ENCODE measurements around the gene OPN1MW2. TPM values are rescaled to one million over a fixed set of nuclear protein-coding genes. Genes with fewer than 3 reads are reported as not detected.
"Not testable (repeated sequence)": the region's sequence is repeated elsewhere in the genome, so short reads cannot be mapped to it uniquely, and the experiment has no call there.

Gene OPN1MW2
- total RNA-seq, 2 experiments from 2014 or later = not detected

GRCh38 chrX:154196466-154196865 lies 23.1 kb upstream of the OPN1MW2 start:
- H3K27ac ChIP-seq (ENCODE audit: low read depth, low read length, poor library complexity, severe bottlenecking); DNase-seq (ENCODE audit: low spot score); H3K79me2 ChIP-seq (ENCODE audit: insufficient read depth, low read depth, low read length); H3K4me2 ChIP-seq (ENCODE audit: low read length); H3K4me3 ChIP-seq (ENCODE audit: low read depth, low read length, poor library complexity, severe bottlenecking); BruUV-seq (replicated peaks); POLR2A ChIA-PET; H3K9me3 ChIP-seq (ENCODE audit: low read length); intact Hi-C loops (cut with micrococcal nuclease; ENCODE audit: unreplicated experiment); H3K36me3 ChIP-seq (ENCODE audit: insufficient read depth, low read length); H3K9me2 ChIP-seq (ENCODE audit: insufficient read depth, low read length); CTCF ChIA-PET (ENCODE audit: unreplicated experiment); H4K20me1 ChIP-seq (ENCODE audit: insufficient read depth, low read length); H2AFZ ChIP-seq (ENCODE audit: low read length); H3K4me1 ChIP-seq (ENCODE audit: insufficient read depth, low read length, poor library complexity, severe bottlenecking): not testable (repeated sequence)

- H3K9me3 ChIP-seq (ENCODE audit: low read length); H2AFZ ChIP-seq (ENCODE audit: low read length); H4K20me1 ChIP-seq (ENCODE audit: insufficient read depth, low read length); DNase-seq (ENCODE audit: low spot score); intact Hi-C loops (cut with micrococcal nuclease; ENCODE audit: unreplicated experiment); CTCF ChIA-PET (ENCODE audit: unreplicated experiment); H3K36me3 ChIP-seq (ENCODE audit: insufficient read depth, low read length); BruUV-seq (replicated peaks); H3K4me3 ChIP-seq (ENCODE audit: low read depth, low read length, poor library complexity, severe bottlenecking); H3K79me2 ChIP-seq (ENCODE audit: insufficient read depth, low read depth, low read length); H3K4me1 ChIP-seq (ENCODE audit: insufficient read depth, low read length, poor library complexity, severe bottlenecking); H3K9me2 ChIP-seq (ENCODE audit: insufficient read depth, low read length); POLR2A ChIA-PET; H3K27ac ChIP-seq (ENCODE audit: low read depth, low read length, poor library complexity, severe bottlenecking); H3K4me2 ChIP-seq (ENCODE audit: low read length): not testable (repeated sequence)
Observed at GRCh38 chrX:154209670-154210418, 9.7 kb upstream of the OPN1MW2 start.

DNA sequence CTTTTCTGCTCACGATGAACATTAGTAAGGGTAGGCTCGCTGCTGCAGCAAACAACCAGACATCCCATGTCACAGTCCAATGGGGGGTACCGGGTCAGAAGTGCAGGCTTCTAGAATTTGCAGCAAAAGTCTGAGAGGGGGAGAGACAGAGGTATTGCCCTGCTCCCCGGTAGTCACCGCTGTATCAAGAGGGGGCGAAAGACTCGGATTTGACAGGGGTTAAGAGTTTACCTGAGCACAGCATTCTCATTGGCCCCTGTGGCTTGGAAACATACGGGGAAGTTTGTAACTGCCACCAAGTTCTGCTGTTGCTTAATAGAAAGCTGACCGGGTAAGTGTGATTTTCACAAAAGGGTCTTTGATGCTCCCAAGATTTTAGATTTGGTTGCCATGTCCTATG lies 8.5 kb upstream of the OPN1MW2 start:
- H3K79me2 ChIP-seq (ENCODE audit: insufficient read depth, low read depth, low read length); H4K20me1 ChIP-seq (ENCODE audit: insufficient read depth, low read length); H2AFZ ChIP-seq (ENCODE audit: low read length); H3K4me1 ChIP-seq (ENCODE audit: insufficient read depth, low read length, poor library complexity, severe bottlenecking); H3K4me2 ChIP-seq (ENCODE audit: low read length); intact Hi-C loops (cut with micrococcal nuclease; ENCODE audit: unreplicated experiment); H3K4me3 ChIP-seq (ENCODE audit: low read depth, low read length, poor library complexity, severe bottlenecking); DNase-seq (ENCODE audit: low spot score); BruUV-seq (replicated peaks); H3K9me3 ChIP-seq (ENCODE audit: low read length); CTCF ChIA-PET (ENCODE audit: unreplicated experiment); H3K27ac ChIP-seq (ENCODE audit: low read depth, low read length, poor library complexity, severe bottlenecking); POLR2A ChIA-PET; H3K36me3 ChIP-seq (ENCODE audit: insufficient read depth, low read length); H3K9me2 ChIP-seq (ENCODE audit: insufficient read depth, low read length): not testable (repeated sequence)

DNA sequence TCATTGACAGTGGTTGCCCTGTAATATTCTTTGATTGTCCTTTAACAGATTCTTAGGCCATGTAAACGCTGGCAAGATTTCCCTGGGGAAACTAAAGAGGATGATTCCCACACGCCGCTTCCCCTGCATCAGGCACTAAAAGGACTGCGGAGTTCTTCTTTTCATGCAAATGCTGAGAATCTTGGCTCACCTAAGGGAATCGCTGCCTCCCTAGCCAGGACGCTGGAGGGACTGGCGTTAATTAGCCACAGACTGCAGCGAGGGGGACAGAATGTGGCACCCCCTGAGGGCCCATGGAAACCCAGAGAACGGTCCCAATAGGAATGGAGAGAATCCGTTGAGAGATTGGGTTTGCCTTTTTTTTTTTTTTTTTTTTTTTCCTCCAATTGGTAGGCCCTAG lies 8.1 kb upstream of the OPN1MW2 start:
- DNase-seq (ENCODE audit: low spot score); CTCF ChIA-PET (ENCODE audit: unreplicated experiment); BruUV-seq (replicated peaks); H3K4me2 ChIP-seq (ENCODE audit: low read length); intact Hi-C loops (cut with micrococcal nuclease; ENCODE audit: unreplicated experiment); H3K9me3 ChIP-seq (ENCODE audit: low read length); H3K4me1 ChIP-seq (ENCODE audit: insufficient read depth, low read length, poor library complexity, severe bottlenecking); H3K27ac ChIP-seq (ENCODE audit: low read depth, low read length, poor library complexity, severe bottlenecking); H3K9me2 ChIP-seq (ENCODE audit: insufficient read depth, low read length); H3K36me3 ChIP-seq (ENCODE audit: insufficient read depth, low read length); H3K4me3 ChIP-seq (ENCODE audit: low read depth, low read length, poor library complexity, severe bottlenecking); H2AFZ ChIP-seq (ENCODE audit: low read length); POLR2A ChIA-PET; H4K20me1 ChIP-seq (ENCODE audit: insufficient read depth, low read length); H3K79me2 ChIP-seq (ENCODE audit: insufficient read depth, low read depth, low read length): not testable (repeated sequence)

DNA sequence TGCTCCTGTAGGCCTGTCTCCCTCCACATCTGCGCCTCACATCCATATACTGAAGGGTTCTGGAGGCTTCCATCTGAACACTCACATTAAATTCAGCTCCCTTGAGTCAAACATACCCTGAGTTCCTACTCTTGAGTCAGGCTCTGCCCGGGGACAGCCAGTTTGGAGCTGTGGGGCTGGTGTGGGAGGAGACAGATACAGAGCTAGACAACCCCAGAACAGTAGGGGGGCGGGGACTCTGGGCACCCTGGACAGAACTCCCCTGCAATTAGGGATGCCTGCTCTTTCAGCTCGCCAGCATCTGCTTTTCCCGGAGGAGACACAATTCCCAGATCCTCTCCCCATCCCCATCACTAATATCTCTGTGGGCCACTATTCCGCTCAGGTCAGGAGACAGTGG lies 5.7 kb downstream of the OPN1MW2 start:
- H3K79me2 ChIP-seq (ENCODE audit: insufficient read depth, low read depth, low read length); H3K9me2 ChIP-seq (ENCODE audit: insufficient read depth, low read length); DNase-seq (ENCODE audit: low spot score); H3K4me3 ChIP-seq (ENCODE audit: low read depth, low read length, poor library complexity, severe bottlenecking); POLR2A ChIA-PET; H2AFZ ChIP-seq (ENCODE audit: low read length); H3K4me1 ChIP-seq (ENCODE audit: insufficient read depth, low read length, poor library complexity, severe bottlenecking); H4K20me1 ChIP-seq (ENCODE audit: insufficient read depth, low read length); H3K36me3 ChIP-seq (ENCODE audit: insufficient read depth, low read length); H3K27ac ChIP-seq (ENCODE audit: low read depth, low read length, poor library complexity, severe bottlenecking); H3K9me3 ChIP-seq (ENCODE audit: low read length); CTCF ChIA-PET (ENCODE audit: unreplicated experiment); H3K4me2 ChIP-seq (ENCODE audit: low read length); BruUV-seq (replicated peaks); intact Hi-C loops (cut with micrococcal nuclease; ENCODE audit: unreplicated experiment): not testable (repeated sequence)

DNA sequence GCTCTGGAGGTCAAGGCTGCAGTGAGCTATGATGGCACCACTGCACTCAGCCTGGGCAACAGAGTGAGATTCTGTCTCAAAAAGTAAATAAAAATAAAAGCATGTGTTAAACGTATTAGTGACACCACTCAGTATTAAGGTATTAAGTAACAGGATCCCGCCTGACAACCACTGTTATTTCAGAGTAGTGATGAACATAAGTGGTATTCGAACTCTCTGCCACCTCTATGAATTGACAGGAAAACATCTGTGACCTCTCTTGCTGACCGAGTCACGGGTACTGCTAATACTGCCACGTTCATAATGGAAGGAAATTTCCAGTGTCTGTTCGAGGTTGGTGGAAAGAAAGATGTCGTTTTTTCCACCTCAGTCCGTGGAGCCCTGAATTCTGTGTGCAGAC lies 7.2 kb downstream of the OPN1MW2 start:
- H3K4me3 ChIP-seq (ENCODE audit: low read depth, low read length, poor library complexity, severe bottlenecking); DNase-seq (ENCODE audit: low spot score); H3K9me2 ChIP-seq (ENCODE audit: insufficient read depth, low read length); H3K4me1 ChIP-seq (ENCODE audit: insufficient read depth, low read length, poor library complexity, severe bottlenecking); POLR2A ChIA-PET; H3K36me3 ChIP-seq (ENCODE audit: insufficient read depth, low read length); CTCF ChIA-PET (ENCODE audit: unreplicated experiment); H3K27ac ChIP-seq (ENCODE audit: low read depth, low read length, poor library complexity, severe bottlenecking); H3K79me2 ChIP-seq (ENCODE audit: insufficient read depth, low read depth, low read length); BruUV-seq (replicated peaks); H3K9me3 ChIP-seq (ENCODE audit: low read length); H3K4me2 ChIP-seq (ENCODE audit: low read length); H4K20me1 ChIP-seq (ENCODE audit: insufficient read depth, low read length); intact Hi-C loops (cut with micrococcal nuclease; ENCODE audit: unreplicated experiment); H2AFZ ChIP-seq (ENCODE audit: low read length): not testable (repeated sequence)

GRCh38 chrX:154231443-154231842 lies 11.9 kb downstream of the OPN1MW2 start:
- POLR2A ChIA-PET; H3K4me3 ChIP-seq (ENCODE audit: low read depth, low read length, poor library complexity, severe bottlenecking); H2AFZ ChIP-seq (ENCODE audit: low read length); H4K20me1 ChIP-seq (ENCODE audit: insufficient read depth, low read length); H3K79me2 ChIP-seq (ENCODE audit: insufficient read depth, low read depth, low read length); H3K36me3 ChIP-seq (ENCODE audit: insufficient read depth, low read length); DNase-seq (ENCODE audit: low spot score); intact Hi-C loops (cut with micrococcal nuclease; ENCODE audit: unreplicated experiment); BruUV-seq (replicated peaks); H3K4me2 ChIP-seq (ENCODE audit: low read length); H3K9me2 ChIP-seq (ENCODE audit: insufficient read depth, low read length); CTCF ChIA-PET (ENCODE audit: unreplicated experiment); H3K9me3 ChIP-seq (ENCODE audit: low read length); H3K4me1 ChIP-seq (ENCODE audit: insufficient read depth, low read length, poor library complexity, severe bottlenecking); H3K27ac ChIP-seq (ENCODE audit: low read depth, low read length, poor library complexity, severe bottlenecking): not testable (repeated sequence)
